ENCODE measurements around the gene DCDC2B. TPM values are rescaled to one million over a fixed set of nuclear protein-coding genes. Genes with fewer than 3 reads are reported as not detected.

DCDC2B gene
- total RNA-seq, 4 donors from 2014 or later: not detected

DNA sequence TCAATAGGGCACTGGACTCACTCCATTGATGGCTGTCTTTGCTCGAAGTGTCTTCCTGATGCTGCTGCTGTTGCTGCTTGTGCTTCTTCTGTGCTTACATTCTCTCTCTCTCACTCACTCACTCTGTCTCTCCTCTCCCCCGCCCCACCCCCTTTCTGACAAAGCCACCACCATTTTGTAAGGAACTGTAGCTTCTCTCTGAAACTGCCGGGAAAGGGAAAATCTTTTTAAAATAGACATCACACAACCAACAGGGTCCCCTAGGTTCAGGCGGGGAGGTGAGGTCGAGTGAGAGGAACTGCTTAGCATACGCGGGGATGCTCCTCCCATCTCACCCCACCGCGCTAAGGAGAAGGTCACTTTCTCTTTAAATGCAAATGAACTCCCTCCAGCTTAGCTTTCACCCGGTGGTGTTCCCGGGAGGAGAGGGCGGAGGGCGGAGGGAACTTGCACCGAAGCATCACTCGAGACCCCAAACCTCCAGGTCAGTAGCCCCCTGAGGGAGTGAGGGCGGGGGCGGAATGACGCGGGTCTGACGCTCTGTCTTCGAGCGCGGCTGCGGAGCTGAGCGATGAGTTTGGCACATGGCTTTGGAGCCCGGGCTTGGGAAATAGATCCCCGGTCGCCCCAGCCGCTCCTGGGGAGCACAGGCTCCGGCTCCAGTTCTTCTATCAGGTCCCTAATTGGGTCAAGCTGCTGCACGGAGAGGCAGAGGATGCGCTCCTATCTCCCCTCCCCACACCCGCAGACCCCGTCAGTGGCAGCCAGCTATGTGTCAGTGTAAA is 8.5 kb upstream of the DCDC2B start, which contains the start of gene CCDC28B:
Gene CCDC28B, plus strand, starts transcription at position 370 of the 785 bp plus-strand sequence. CDS start 1,341 bp downstream, outside the sequence.
- no peak for TF ChIP-seq CTCF (IDR thresholded peaks at IDR 0.05)
- ATAC-seq (ENCODE audit: low FRiP score) (peak; percentile 52), DNase-seq (ENCODE audit: low spot score) (peak; percentile 69)

DNA sequence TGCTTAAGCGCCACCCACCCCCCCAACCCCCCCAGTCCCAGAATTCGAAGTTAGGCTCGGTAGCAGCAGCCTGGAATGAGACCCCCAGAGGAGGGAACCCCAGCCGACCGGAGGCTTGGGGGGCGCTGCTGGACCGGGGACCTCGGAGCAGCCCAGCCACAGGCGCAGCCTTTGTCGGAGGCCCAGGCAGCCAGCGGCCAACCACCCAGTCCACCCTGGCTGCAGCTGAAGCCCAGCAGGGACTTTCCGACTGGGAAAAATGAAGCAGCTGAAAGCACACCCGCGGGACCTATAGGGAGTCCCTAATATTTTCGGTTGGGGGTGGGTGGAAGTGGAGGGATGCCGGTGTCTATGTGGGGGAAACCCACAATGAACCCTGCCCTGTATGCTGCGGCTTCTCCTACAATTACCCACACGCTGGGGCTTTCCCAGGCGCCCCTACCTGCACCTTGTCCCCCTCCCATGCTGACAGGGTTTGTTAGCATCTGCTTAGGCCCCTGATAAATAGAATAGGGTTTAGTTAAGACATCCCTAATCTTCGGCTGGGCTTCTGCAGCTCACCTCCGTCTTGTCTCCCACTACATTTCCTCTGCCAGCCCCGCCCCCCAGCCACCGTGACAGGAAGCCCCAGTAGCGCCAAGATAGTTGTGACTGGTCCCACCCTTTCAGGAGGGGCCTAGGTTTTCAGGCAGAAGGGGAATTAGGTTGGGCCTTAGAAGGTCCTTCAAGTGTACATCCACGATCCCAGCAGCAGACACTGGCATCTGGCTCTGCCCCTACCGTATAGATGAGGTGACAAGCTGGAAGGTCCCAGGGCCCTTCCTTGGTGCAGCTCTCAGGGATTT is 7.7 kb upstream of the DCDC2B start:
- no peak for TF ChIP-seq CTCF (IDR thresholded peaks at IDR 0.05)
- ATAC-seq (ENCODE audit: low FRiP score): peak; percentile 30

GRCh38 chr1:32204943-32205361 is 3.9 kb upstream of the DCDC2B start:
- DNase-seq (ENCODE audit: low spot score) (no peak), ATAC-seq (ENCODE audit: low FRiP score) (no peak)
- no peak for TF ChIP-seq CTCF (IDR thresholded peaks at IDR 0.05)

More for the DNA sequence above, 7.7 kb upstream of the DCDC2B start:
- DNase-seq (ENCODE audit: low spot score): no peak

GRCh38 chr1:32205401-32206370 is 3.2 kb upstream of the DCDC2B start, which contains the start of gene IQCC:
Gene IQCC (plus strand): TSS chr1:32205671. CDS start chr1:32205682, 11 bp downstream.
- DNase-seq (ENCODE audit: low spot score): peak; percentile 65
- TF ChIP-seq CTCF (IDR thresholded peaks at IDR 0.05): no peak
- ATAC-seq (ENCODE audit: low FRiP score): peak; percentile 78

DNA sequence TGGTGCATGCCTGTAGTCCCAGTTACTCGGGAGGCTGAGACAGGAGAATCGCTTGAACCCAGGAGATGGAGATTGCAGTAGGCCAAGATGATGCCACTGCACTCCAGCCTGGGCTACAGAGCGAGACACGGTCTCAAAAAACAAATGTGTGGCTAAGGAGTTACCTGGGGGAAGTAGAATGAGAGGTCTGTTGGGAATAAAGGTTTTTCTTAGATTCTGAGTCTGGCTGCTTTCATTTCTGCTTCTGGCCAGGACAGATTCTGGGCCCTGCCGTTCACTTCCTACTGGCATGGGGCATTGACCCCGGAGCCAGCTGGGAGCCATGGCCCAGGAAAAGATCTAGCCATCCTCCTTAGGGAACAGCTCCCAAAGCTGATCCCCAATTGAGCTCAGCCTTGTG is 420 bp upstream of the DCDC2B start:
- no peak for TF ChIP-seq CTCF (IDR thresholded peaks at IDR 0.05)
- DNase-seq (ENCODE audit: low spot score): no peak
- no peak for ATAC-seq (ENCODE audit: low FRiP score)

All from omental fat pad (tissue), 4 donors.